NCI-H345 treated with DMSO at 0.1 percent for 48 hours (cell line): ENCODE data around the gene NELL1.
"Not testable (repeated sequence)": the region's sequence is repeated elsewhere in the genome, so short reads cannot be mapped to it uniquely, and the experiment has no call there.

Experiments
- DNase-seq: peaks from one replicate; lab custom pipeline; 2025; ENCODE audit not compliant: unreplicated experiment; lab: John Stamatoyannopoulos, UW

The NELL1 gene

DNA sequence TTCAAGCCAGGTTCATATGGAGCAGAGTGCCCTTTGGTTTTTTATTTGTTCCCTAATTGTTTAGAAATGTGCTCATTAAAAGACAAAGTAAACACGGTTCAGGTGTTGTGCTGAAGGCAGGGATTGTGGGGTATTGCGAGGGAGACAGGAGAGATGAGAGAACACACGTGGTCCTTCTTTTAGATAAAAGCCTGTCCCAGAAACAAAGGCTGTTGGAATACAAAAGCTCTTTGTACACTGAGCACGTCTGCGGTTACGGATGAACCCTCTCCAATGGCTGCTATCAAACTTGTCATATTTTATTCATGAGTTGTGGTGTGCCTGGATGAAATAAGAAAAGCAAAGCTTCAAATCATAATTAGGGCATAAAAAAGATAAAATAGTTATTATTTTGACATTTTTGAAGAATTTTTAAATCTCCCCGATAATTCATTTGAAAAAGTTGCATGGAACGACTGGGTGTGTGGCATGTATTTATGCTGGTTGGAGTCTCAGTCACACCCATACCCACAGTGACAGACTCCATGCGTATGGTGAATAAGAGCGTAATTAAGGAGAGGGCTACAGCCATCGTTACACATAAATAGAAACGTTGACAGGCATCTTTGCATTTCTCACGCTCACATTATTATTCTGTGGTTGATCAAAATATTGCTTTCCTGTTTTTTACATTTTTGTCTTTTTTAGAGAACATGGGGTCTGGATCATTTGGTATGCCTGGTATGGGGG is 92.9 kb downstream of the NELL1 start:
- DNase-seq, result peak; percentile 98

DNA sequence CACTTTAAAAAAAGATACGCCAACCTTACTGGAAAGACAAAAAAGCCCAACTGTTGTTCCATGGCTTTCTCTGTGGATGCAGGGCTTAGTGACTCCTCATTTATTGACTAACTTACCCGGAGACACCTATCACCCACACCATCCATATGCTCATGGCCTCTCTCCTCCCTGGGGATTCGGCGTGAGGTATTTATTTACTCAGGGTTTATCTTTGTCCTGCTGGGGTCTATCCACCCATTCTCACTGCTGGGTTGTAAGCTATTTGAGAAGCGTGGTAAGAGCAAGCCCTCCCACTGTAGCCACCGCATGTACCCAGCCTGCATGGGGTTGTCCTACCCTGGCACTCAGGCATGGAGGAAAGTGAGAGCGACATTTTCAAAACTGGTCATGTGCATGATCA is 93.6 kb downstream of the NELL1 start:
- peak; percentile 87 for DNase-seq

DNA sequence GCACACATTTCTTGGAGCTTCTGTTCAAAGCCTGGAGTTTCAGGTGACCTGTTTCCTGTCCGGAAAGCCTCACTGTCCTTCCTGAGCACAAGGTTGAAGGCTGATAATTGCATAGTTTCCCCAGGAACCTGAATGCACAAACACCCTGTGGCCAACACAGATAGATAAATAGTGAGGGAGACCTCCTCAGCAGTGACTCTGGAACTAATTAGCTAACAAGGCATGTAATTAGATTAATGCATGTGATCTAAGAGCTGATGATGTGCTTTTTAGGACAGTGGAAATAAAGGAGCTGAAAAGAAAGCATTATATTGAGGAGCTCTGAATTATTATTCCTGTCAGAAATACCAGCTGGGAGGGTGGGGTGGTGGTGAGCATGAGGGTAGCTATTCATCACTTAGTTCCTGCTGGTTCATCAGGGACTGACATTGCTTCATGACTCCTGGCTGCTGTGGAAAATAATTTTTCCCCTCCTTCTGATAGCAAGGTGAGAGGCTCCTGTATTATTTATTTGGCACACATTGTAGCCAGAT is 101.1 kb downstream of the NELL1 start:
- DNase-seq, result no peak

DNA sequence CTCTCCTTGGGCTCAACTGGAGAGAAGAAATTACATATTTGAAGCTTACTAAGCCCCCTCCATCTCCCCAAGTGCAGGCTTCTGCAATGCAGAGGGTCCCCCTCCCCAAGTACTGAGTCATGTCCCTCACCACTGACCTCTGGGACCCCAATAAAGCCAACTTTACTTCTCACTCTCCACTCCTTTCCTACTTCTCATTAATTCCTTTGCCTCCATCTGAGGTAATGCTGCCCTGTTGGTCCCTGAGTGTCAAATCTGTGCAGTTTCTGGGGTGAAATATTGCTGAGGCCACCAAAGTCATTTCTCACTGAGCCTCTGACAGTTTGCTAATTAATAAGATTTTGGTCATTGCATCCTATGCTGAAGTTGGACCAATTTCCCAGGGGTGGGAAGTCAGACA is 101.6 kb downstream of the NELL1 start:
- DNase-seq, result no peak

DNA sequence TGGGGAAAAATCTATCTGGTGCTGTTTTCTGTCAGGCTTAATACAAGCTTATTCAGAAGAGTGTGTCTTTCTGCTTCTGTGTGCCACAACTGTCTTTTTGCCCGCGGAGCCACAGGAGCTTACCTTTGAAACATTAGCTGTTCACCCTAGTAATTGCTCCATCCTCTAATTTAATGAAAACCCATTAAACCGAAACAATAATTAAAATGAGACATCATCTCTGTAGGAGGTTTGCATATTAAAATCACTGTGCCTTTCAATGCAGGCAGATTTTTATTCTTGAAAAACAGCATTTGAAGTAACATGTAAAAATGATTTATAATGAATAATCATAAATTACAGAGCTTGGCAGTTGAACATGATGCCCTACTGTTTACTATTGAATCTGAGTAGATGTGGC is 102.3 kb downstream of the NELL1 start:
- DNase-seq, result no peak

DNA sequence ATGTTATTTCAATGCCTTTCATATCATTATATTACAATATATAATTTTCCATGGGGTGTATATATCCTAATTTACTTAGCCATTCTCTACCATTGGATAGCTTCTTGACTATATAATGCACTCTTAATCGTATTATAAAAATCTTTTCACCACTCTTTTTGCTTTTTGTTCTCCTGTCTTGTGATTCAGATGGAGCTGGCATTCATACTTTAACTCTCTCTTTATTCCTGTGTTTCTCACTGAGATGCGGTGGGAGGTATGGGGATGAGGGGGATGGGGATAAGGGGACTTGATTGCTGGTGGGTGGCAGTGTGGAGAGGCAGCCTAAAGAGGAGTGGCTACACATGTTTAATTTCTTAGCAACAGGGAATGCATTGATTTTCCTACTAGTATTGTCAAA is 105.9 kb downstream of the NELL1 start:
- no peak for DNase-seq

DNA sequence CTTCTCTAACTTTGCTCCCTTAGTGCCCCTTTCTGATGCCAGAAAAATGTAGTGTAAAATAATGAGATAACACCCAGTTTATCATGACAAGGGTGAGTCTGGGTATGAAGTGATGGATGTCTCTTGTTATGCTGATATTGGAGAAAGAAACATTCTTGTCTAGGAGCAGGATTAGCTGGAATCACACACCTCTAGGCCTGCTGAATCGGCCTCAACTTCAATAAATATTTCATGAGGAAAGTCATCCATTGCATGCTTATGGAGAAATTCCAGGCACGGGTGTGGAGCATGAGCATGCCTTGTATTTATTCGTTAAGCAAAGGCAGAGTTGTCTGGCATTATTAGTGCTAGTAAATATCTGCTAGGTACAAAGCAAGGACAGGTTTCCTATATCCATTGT is 113.4 kb downstream of the NELL1 start:
- DNase-seq, result no peak

DNA sequence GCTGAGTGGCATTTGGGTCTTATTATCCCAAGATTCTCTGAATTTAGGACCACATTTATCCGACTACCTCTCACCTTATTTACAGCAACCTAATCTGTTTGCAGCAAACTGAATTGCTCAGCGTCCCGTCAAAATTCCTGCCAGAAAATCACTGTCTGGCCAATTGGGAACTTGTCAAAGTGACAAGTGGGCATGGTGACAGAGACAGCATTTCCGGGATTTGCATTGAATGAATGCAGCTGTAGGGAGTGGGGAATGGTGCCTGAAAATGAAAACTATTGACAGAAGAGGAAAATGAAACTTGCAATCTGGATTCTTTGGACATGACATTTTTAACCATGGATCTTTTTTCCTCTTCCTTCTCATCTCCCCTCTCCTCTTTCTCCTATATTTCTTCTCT is 113.8 kb downstream of the NELL1 start:
- no peak for DNase-seq

DNA sequence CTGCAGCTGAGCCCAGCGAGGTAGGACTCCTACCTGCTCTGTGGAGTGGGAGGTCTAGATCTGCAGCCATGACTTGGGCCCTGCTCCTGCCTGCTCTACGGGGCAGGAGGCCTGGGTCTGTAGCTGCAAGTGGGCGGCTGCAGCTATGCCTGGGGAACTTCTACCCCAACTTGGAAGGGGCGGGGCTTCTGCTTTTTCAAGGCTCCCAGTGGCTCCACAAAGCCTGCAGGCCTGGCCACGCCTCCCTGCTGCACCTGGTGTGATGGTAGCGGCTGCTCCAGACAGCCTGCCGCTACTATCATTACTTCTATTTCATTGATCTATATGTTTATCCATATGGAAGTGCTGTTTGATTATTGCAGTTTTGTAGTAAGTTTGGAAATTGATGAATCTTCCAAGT is 121.2 kb downstream of the NELL1 start:
- DNase-seq, result no peak

DNA sequence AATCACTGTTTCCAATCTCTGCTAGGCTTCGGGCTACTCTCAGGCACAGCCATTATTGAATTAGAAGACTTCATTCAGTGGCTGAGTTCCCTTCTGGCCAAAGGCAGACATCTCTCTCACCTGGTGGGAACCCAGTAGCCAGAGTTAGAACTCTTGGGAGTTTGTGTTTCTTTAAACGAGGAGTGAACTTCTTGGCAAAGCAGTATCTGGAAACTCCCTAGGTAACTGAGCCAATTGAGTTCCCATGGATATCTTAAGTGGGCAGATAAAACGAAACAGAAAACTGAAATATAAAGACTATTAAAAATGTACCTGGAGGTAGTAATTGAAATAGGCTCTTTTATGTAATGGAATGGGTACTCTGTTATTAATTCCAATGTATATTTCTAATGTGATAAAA is 125.6 kb downstream of the NELL1 start:
- DNase-seq, result no peak

DNA sequence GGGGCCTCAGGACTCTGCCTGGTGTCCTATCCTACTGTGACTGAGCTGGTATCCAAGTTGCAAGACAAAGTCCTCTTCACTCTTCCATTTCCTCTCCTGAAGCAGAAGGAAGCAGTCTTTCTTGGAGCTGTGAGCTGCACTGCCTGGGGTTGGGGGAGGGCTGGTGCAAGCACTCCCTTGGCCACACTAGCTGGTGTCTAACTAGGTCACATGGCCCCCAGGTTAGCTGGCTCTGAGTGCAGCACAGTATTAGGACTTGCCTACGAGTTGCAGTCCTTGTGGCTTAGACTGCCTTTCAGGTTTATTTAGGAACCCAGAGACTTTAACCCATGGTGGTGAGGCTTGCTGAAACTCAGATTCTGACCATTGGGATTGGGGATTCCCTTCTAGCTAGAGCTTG is 138.9 kb downstream of the NELL1 start:
- no peak for DNase-seq

DNA sequence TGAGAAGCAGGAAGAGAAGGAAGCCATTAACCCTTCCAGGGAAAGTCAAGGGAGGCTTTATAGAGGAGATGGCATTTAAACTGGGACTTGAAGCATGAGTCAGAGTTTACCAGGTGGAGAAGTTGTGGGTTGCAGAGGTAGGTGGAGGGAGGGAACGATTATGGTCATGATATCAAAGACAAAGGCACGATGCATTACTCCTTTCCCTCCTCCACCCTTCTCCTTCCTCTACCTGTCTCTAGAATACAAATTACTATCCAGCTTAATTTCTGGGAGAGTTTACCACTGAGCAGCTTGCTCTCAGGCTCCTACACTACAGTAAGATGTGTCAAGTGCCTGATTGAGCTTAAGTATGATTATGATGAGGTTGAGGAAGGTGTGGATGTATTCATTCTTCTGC is 151.7 kb downstream of the NELL1 start:
- DNase-seq, result no peak

DNA sequence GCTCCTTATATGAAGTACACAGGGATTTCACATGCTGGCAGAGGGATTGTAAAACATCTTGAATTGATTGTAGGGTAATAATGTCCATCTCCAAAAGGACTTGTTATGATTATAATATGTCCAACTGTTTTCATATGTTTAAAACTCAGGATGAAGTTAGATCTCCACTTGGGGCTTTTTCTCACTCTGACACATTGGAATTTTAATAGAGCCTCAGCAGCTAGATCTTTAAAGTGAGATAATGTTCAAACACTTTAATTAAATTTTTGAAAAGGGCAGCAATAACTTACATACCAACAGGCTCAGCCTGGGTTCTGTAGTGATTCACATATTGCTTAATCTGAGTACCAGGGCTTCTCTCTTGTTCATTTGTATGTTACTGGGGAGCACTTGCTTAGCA is 152.1 kb downstream of the NELL1 start:
- no peak for DNase-seq

DNA sequence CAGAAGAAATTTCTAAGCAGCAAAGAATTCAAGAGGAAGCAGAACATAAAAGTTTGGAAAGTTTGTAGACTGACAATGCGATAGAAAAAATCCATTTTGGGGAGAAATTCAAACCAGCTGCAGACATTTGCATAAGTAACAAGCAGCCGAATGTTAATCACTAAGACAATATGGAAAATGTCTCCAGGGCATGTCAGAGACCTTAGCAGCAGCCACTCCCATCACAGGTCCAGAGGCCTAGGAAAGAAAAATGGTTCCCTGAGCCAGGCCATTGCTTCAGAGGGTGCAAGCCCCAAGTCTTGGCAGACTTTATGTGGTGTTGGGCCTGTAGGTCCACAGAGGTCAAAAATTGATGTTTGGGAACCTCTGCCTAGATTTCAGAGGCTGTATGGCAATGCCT is 155.4 kb downstream of the NELL1 start:
- no peak for DNase-seq

DNA sequence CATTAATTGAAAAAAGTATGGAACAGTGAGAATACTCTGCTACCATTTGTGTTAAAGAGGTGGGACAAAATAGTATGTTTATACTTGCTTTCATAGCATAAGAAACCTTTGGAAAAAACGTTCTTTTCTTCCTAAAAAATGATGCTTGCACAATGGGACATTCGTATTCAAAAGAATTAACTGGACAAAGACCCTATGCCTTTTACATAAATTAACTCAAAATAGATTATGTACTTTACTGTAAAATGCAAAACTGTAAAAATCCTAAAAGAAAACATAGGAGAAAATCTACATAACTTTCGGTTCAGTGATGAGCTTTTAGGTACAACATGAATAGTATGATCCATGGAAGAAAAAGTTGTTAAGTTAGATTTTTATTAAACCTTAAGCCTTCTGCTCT is 166.2 kb downstream of the NELL1 start:
- no peak for DNase-seq

DNA sequence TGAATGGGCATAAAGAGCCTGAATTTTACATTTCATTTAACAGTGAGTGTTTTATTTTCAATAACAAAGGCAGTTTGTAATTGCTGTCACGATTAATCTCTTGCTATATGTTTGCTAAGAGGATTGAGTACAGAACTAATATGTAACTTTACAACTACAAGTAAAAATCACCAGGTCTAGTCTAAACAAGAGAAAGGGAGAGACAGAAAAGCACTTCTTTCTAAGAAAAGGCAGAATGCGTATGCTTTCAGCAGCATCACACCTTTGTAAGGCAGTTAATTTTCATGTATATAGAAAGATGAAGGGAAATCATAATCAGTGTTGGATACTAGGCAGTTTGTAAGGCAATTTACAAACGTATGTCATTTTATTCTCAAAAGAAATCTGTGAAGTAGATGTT is 169.8 kb downstream of the NELL1 start:
- DNase-seq, result peak; percentile 17

DNA sequence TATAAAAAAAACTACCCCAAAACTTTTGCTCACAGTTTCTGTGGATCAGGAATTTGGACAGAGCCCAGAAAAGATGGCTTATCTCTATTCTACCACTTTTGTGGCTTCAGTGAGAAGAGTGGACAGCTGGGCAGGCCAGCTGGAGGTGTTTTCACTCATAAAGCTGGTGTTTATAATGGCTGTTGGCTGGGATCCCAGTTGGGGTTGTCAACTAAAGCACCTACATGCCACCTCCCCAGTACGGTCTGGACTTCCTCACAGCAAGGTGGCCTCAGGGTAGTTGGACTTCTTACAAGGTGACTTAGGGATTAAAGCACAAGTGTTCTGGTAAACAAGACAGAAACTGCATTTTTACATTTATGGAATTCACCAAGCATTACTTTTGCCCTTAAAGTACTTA is 171.0 kb downstream of the NELL1 start:
- peak; percentile 35 for DNase-seq

DNA sequence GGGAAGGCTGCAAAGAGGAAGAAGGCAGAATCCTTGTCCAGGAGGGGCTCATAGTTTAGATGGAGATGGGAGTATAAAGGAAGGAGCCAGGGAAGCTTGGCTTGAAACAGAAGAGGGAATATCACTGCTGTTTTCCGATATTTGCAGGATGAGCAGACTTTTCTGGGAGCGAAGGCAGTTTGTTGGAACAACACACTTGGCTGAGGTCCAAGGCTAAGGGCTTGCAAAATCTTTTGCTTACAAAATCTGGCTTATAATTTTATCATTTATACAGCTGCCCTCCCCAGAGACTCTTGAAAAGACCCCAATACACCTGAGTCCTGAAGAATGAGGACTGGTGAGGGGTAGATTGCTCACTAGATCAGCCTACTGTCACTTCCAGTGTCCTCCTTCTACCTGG is 174.8 kb downstream of the NELL1 start:
- DNase-seq, result no peak

DNA sequence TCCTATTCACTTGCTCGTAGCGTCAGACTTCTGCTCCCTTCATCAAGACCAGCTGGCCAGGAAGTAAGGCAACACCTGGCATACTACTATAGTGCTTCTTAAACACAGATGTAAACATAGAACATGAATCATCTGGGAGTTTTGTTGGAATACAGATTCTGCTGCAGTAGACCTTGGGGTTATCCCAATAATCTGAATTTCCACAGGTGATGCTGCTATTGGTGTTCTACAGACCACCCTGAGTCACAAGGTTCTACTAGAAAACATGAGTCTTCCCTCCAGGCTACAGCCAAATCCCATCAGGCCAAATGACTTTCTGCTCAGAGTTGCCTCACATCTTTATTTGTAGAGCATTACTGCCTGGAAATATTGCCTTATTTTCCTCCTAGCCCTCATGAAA is 175.2 kb downstream of the NELL1 start:
- peak; percentile 56 for DNase-seq

DNA sequence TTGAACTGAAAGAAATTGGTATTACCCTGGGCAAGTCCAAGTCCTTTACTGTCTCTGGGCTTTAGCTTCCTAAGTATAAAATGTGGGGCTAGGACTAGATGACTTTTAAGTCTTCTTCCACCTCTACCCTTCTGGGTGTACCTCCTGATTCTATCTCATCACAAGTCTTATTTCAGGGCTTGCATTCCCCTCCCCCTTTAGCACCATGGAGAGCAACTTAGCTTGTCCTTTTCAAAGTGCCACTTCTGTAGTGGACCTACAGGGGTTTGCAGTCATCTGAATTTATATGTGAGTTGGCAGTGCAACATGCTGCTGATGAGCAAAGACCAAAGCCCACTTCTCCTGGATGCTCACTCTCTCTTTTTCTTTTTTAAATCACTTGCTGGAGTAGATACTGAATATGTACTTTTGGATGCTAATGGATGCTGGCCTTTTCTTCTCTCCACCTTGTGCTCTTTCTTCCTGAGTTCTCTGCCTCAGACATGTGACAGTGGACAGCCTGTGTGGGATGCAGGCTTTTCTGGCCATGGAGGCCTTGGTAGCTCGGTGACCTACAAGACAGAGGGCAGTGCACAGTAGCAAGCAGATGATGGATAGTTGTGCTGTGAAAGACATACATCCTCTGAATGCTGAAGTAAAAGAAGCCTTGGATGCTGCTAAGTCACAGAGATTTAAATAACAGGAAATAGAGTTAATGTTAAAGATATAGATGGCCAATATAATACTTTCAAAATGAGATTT is 185.0 kb downstream of the NELL1 start:
- no peak for DNase-seq

DNA sequence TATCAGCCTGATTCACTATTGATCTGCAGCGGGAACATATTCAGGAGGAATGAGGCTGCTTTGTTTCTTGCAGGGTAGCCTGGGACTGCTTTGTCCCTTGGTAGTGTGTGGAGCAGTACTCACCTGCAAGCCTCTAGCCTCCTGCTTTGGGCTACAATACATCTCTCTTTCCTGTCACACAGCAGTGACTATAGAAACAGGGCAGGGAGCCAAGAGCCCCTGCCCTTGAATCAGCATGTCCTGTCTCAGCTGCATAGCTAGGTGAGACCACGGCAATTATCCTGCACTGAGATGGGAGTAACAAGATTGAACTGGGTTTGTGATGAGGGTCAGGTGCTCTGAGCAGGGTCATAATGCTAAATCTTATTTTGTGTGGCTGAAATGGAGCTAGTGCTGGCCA is 191.9 kb downstream of the NELL1 start:
- peak; percentile 96 for DNase-seq

DNA sequence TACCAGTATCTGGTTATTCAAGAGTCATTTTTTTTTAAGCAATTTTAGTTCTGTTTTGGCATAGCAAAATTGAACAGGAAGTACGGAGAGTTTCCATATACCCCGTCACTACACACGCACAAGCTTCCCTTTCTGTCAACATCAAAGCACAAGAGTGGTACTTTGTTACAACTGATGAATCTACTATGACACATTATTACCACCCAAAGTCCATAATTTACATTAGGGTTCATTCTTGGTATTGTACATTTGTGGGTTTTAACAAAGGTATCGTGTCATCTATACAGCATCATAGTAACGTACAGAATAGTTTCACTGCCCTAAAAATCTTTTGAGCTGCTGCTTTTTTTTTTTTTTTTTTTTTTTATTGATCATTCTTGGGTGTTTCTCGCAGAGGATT is 192.9 kb downstream of the NELL1 start:
- not testable (repeated sequence) for DNase-seq

DNA sequence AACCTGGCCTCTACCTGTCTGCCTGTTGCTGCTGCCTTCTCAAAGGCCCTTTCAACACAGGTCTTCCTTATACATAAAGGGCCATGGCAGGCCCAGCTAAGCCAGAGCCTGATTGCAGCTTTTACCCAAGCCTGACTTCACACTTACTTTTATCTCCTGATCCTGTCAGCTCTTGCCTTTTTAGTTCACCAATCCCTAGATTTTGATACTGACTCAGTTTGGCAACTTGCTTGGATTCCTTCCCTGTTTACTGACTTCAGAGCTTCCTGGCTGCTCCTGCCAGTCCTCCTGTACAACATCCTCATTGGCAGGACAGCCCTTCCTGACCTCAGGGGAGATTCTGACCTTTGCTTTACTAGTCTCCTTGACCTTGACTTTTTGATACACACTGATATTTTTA is 195.2 kb downstream of the NELL1 start:
- DNase-seq, result no peak
